Measurements from ENCODE around the gene FAM162B.

Gene FAM162B

DNA sequence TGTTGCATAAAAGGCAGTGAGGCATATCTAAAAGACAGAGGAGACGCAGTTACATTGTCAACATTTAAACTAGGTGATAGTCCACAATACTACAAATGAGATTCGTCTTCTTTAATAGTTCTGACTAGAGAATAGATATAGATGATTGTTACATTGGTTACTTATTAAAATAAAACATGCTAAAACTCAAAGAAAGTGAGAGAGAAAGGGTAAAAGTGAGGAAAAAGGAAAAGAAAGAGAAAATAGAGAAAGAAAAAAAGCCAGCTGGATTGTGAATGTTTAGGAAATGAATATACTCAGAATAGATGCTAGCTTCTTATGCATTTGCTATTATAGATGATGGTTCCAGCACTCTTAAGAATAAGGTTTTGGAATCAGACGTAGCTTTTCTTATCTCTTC lies 27.7 kb upstream of the FAM162B start:
- Mint-ChIP-seq H3K4me3 (no peak overlapping the region), H3K27ac (no peak overlapping the region), H3K36me3 (ENCODE audit: low read depth) (no peaks in the 10 kb centered on the region), H3K9me3 (no peaks in the 10 kb centered on the region), H3K27me3 (ENCODE audit: low read depth) (no peaks in the 10 kb centered on the region), H3K4me1 (no peaks in the 10 kb centered on the region)
- TF ChIP-seq, protein P1, sequence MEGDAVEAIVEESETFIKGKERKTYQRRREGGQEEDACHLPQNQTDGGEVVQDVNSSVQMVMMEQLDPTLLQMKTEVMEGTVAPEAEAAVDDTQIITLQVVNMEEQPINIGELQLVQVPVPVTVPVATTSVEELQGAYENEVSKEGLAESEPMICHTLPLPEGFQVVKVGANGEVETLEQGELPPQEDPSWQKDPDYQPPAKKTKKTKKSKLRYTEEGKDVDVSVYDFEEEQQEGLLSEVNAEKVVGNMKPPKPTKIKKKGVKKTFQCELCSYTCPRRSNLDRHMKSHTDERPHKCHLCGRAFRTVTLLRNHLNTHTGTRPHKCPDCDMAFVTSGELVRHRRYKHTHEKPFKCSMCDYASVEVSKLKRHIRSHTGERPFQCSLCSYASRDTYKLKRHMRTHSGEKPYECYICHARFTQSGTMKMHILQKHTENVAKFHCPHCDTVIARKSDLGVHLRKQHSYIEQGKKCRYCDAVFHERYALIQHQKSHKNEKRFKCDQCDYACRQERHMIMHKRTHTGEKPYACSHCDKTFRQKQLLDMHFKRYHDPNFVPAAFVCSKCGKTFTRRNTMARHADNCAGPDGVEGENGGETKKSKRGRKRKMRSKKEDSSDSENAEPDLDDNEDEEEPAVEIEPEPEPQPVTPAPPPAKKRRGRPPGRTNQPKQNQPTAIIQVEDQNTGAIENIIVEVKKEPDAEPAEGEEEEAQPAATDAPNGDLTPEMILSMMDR (IDR thresholded peaks at IDR 0.05; ENCODE audit: unreplicated experiment in 3 of 3), result no peak

DNA sequence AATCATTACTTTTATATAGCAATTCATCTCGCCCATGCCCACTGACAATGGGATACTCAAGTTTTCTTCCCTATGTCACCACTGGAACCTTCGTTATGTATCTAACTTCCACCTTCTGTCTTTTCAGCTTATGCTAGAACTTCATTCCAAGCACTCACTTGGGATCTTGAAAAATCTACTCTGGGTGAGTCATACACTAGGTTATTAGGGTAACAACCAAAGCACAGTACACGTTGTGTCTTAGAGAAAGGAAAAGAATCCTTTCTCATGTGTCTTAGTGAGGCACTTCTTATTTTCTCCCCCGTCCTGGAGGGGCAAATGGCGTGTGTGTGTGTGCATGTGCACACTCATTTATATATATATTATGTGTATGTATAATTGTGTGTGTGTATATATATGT lies 18.3 kb upstream of the FAM162B start:
- no peaks in the 10 kb centered on the region for H3K27me3 Mint-ChIP-seq (ENCODE audit: low read depth)
- no peak overlapping the region for H3K27ac Mint-ChIP-seq
- TF ChIP-seq, protein P1 (IDR thresholded peaks at IDR 0.05; ENCODE audit: unreplicated experiment in 3 of 3), result no peak
- H3K4me3 Mint-ChIP-seq, result no peak overlapping the region
- no peaks in the 10 kb centered on the region for H3K9me3 Mint-ChIP-seq
- no peaks in the 10 kb centered on the region for H3K36me3 Mint-ChIP-seq (ENCODE audit: low read depth)
- H3K4me1 Mint-ChIP-seq, result no peaks in the 10 kb centered on the region

DNA sequence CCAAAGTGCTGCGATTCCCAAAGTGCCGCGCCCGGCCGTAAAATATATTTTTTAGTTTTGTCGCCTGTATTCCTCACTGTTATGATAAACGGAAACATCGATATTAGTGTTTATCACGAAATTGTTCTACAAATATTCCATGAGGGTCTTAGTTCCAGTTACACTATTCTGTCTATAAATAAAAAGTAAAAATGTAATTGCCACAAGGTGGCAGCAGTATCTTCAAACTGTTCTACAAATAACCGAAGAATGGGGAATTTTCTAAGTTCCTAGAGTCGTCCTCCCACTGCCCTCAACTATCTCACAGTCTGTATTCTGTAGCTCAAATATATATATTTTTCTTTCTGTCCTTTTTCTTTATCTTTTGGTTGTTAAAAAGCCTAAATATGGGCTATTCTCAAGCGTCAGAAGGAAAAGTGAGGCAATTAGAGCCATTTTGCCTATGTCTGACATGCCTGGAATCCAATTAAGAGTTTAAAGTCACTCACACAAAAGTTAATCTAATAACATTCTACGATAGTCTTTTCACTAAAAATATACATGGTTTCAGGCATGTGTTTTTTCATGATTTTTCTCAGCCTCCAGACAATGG lies 14.2 kb upstream of the FAM162B start:
- TF ChIP-seq, protein P1 (IDR thresholded peaks at IDR 0.05; ENCODE audit: unreplicated experiment in 3 of 3), result peak; percentile 38 to 59 (median 50)
- Mint-ChIP-seq H3K27ac (no peak overlapping the region), H3K4me1 (no peaks in the 10 kb centered on the region), H3K4me3 (no peak overlapping the region), H3K9me3 (peaks cover 2% of the 10 kb centered on the region), H3K36me3 (ENCODE audit: low read depth) (no peaks in the 10 kb centered on the region), H3K27me3 (ENCODE audit: low read depth) (no peaks in the 10 kb centered on the region)

DNA sequence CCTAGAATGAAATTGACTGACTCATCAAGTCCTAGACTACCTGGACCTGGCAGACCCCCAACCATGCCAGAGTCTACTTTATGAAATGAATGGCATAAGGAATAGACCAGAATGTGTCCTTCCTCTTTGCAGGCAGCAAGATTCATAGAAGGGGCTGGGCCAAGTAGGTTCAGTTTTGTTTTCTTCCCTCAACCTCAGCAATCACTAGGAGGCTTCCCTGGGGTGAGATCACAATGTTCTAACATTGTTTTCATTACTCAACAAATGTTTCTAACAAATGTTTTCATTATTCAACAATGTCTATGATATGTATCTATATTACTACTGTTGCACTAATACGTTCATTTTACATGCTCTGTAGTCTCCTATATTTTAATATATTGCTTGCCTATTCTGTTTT lies 8.4 kb upstream of the FAM162B start:
- no peaks in the 10 kb centered on the region for H3K36me3 Mint-ChIP-seq (ENCODE audit: low read depth)
- TF ChIP-seq, protein P1 (IDR thresholded peaks at IDR 0.05; ENCODE audit: unreplicated experiment in 3 of 3), result no peak
- peaks cover 2% of the 10 kb centered on the region for H3K9me3 Mint-ChIP-seq
- peaks cover 11% of the 10 kb centered on the region for H3K27me3 Mint-ChIP-seq (ENCODE audit: low read depth)
- no peak overlapping the region for H3K4me3 Mint-ChIP-seq
- no peak overlapping the region for H3K27ac Mint-ChIP-seq
- H3K4me1 Mint-ChIP-seq, result no peaks in the 10 kb centered on the region

DNA sequence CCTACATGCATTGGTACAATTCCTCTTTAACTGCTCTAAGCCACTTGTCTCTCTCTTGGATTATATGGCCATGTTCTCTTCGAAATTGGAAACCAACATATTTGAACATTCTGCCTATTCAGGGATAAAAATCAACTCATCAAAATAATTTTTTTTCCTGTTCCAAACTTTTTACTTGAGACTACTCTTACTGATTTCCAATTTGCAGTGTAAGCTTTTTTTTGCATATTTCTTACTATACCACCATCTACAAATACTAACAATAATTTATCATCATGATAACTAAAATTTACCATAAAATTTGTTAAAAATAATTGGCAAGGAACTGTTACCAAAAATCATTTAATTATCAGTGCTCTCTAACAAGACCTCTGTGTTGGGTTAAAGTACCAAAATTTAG lies 6.9 kb upstream of the FAM162B start:
- H3K36me3 Mint-ChIP-seq (ENCODE audit: low read depth), result no peaks in the 10 kb centered on the region
- TF ChIP-seq, protein P1 (IDR thresholded peaks at IDR 0.05; ENCODE audit: unreplicated experiment in 3 of 3), result no peak
- peaks cover 3% of the 10 kb centered on the region for H3K4me1 Mint-ChIP-seq
- no peak overlapping the region for H3K4me3 Mint-ChIP-seq
- H3K27ac Mint-ChIP-seq, result no peak overlapping the region
- H3K27me3 Mint-ChIP-seq (ENCODE audit: low read depth), result peaks cover 15% of the 10 kb centered on the region
- H3K9me3 Mint-ChIP-seq, result peaks cover 2% of the 10 kb centered on the region

DNA sequence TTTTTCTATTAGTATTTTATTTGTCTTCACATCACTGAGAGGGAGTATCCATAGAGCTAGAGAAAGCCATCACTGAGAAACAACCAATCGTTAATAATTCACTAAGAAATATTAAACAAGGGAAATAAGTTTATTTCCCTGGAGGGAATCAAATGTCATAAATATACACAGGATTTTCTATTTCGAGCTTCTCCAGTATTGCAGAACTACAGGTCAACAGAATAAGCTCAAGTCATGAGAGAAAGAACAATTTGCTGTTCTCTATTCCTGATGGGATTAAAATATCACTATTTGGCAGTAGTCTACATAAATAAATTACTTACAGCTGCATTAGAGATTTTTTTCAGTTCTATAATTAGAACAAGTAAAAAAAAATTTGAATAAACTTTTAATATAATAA lies 2.2 kb upstream of the FAM162B start:
- peaks cover 3% of the 10 kb centered on the region for H3K9me3 Mint-ChIP-seq
- TF ChIP-seq, protein P1 (IDR thresholded peaks at IDR 0.05; ENCODE audit: unreplicated experiment in 3 of 3), result no peak
- H3K27ac Mint-ChIP-seq, result no peak overlapping the region
- H3K27me3 Mint-ChIP-seq (ENCODE audit: low read depth), result peaks cover 60% of the 10 kb centered on the region
- H3K4me3 Mint-ChIP-seq, result peak overlapping the region in 2 of 3 experiments; percentile 5 to 9
- peaks cover 17% of the 10 kb centered on the region for H3K4me1 Mint-ChIP-seq
- H3K36me3 Mint-ChIP-seq (ENCODE audit: low read depth), result no peaks in the 10 kb centered on the region
